RWPE2 (cell line): ENCODE measurements around the gene DCAF6.
"Not testable (repeated sequence)": the region's sequence is repeated elsewhere in the genome, so short reads cannot be mapped to it uniquely, and the experiment has no call there.

Experiments
- ATAC-seq: fragments of 200-7000 bp; cut with Tn5 transposase; 3 replicates; pipeline ENCODE4 v1.9.1; 2021; ENCODE audit warnings: low read depth
- DNase-seq: peaks from one replicate; pipeline ENCODE4 v3.0.0-alpha.2; 2020; ENCODE audit warnings: low spot score
- H3K27ac ChIP-seq: fragments of 450-650 bp; 2 replicates; pipeline ENCODE4 v1.5.1; 2017; ENCODE audit warnings: mild to moderate bottlenecking; ENCODE audit not compliant: poor library complexity, severe bottlenecking
- H3K27me3 ChIP-seq: fragments of 250-450 bp; sonication (Bioruptor Pico); 2 replicates; pipeline ENCODE4 v1.5.1; 2021; ENCODE audit warnings: mild to moderate bottlenecking, moderate library complexity; ENCODE audit not compliant: insufficient read depth, poor library complexity, severe bottlenecking
- H3K36me3 ChIP-seq: fragments of 250-450 bp; sonication (Bioruptor Pico); 2 replicates; pipeline ENCODE4 v1.5.1; 2020; ENCODE audit warnings: low read depth, mild to moderate bottlenecking, moderate library complexity
- H3K4me1 ChIP-seq: fragments of 250-450 bp; sonication (Bioruptor Pico); 2 replicates; pipeline ENCODE4 v1.5.1; 2021; ENCODE audit warnings: mild to moderate bottlenecking, moderate library complexity; ENCODE audit not compliant: insufficient read depth, poor library complexity, severe bottlenecking
- H3K4me3 ChIP-seq: fragments of 250-450 bp; sonication (Bioruptor Pico); 2 replicates; pipeline ENCODE4 v1.5.1; 2021; ENCODE audit warnings: mild to moderate bottlenecking, moderate library complexity; ENCODE audit not compliant: severe bottlenecking
- H3K9me3 ChIP-seq: fragments of 250-450 bp; sonication (Bioruptor Pico); 2 replicates; pipeline ENCODE4 v1.5.1; 2021; ENCODE audit warnings: mild to moderate bottlenecking, moderate library complexity; ENCODE audit not compliant: severe bottlenecking
- CTCF ChIP-seq: fragments of 450-650 bp; IDR thresholded peaks from one replicate; pipeline ENCODE4 v1.5.1; 2017; ENCODE audit warnings: mild to moderate bottlenecking, moderate library complexity; ENCODE audit not compliant: poor library complexity, severe bottlenecking

DCAF6 gene

GRCh38 chr1:167927046-167927754 is 9.3 kb upstream of the DCAF6 start:
- DNase-seq (no peak), ATAC-seq (no peak)
- H3K4me1 ChIP-seq = peaks cover 6% of the 10 kb centered on the region
- H3K4me3 ChIP-seq = no peak overlapping the region
- no peaks in the 10 kb centered on the region for H3K27me3 ChIP-seq
- H3K27ac ChIP-seq = no peak overlapping the region
- no peaks in the 10 kb centered on the region for H3K36me3 ChIP-seq
- no peaks in the 10 kb centered on the region for H3K9me3 ChIP-seq
- no peak for TF ChIP-seq CTCF

- no peaks in the 10 kb centered on the region for H3K4me1 ChIP-seq
- no peaks in the 10 kb centered on the region for H3K27me3 ChIP-seq
- ATAC-seq (no peak), DNase-seq (no peak)
- no peak overlapping the region for H3K27ac ChIP-seq
- H3K4me3 ChIP-seq = no peak overlapping the region
- no peaks in the 10 kb centered on the region for H3K9me3 ChIP-seq
- H3K36me3 ChIP-seq = no peaks in the 10 kb centered on the region
- no peak for TF ChIP-seq CTCF
Measured at GRCh38 chr1:167928457-167928852, 8.0 kb upstream of the DCAF6 start.

- H3K4me1 ChIP-seq, H3K27me3 ChIP-seq, H3K27ac ChIP-seq, H3K36me3 ChIP-seq, DNase-seq, H3K9me3 ChIP-seq, ATAC-seq, H3K4me3 ChIP-seq: not testable (repeated sequence)
Measured at GRCh38 chr1:167928919-167929318, 7.6 kb upstream of the DCAF6 start.

DNA sequence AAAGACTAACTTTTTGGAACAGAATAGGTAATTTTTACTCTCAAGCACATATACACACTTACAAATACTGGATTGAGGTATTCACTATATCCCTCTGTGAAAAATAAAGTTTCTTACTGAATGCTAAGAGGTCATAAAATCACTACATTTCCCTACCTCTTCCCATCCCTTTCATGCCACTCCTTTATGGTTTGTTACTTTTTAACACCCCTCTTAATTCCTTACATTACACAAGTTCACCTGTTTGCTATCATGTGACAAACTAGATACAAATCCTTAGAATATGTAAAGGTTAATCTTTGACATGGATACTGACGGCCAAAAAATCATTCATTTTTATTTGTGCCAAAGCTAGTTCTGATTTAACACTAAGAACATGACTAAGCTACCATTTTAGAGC is 6.8 kb upstream of the DCAF6 start:
- no peak for DNase-seq
- ATAC-seq = no peak
- Histone ChIP-seq H3K9me3 (no peaks in the 10 kb centered on the region), H3K27ac (no peak overlapping the region), H3K4me1 (peaks cover 3% of the 10 kb centered on the region), H3K4me3 (no peak overlapping the region), H3K36me3 (no peaks in the 10 kb centered on the region), H3K27me3 (no peaks in the 10 kb centered on the region)
- TF ChIP-seq CTCF = no peak

GRCh38 chr1:167933788-167934187 is 2.7 kb upstream of the DCAF6 start:
- H3K27me3 ChIP-seq = no peaks in the 10 kb centered on the region

More at GRCh38 chr1:167933788-167934187, 2.7 kb upstream of the DCAF6 start:
- no peak for DNase-seq
- TF ChIP-seq CTCF = no peak
- Histone ChIP-seq H3K9me3 (no peaks in the 10 kb centered on the region), H3K4me3 (no peak overlapping the region), H3K36me3 (no peaks in the 10 kb centered on the region), H3K4me1 (peaks cover 11% of the 10 kb centered on the region), H3K27ac (no peak overlapping the region)
- no peak for ATAC-seq
